H4 (cell line): ENCODE data around the gene EDC3. TPM values are rescaled to one million over a fixed set of nuclear protein-coding genes. Genes with fewer than 3 reads are reported as not detected.
"Not testable (repeated sequence)": the region's sequence is repeated elsewhere in the genome, so short reads cannot be mapped to it uniquely, and the experiment has no call there.

Experiments
- DNase-seq: peaks from one replicate; pipeline ENCODE4 v3.0.0-alpha.2; 2015; ENCODE audit warnings: low spot score
- total RNA-seq: library from RNA; depleted of rRNA; stranded (reverse); fragments of >200 nt; shearing (Covaris generic); gene quantifications from 2 replicates; pipeline ENCODE4 v1.2.3, GENCODE V29; 2014

EDC3 gene
- total RNA-seq, 1 experiment from 2014 or later = 6.1 TPM

DNA sequence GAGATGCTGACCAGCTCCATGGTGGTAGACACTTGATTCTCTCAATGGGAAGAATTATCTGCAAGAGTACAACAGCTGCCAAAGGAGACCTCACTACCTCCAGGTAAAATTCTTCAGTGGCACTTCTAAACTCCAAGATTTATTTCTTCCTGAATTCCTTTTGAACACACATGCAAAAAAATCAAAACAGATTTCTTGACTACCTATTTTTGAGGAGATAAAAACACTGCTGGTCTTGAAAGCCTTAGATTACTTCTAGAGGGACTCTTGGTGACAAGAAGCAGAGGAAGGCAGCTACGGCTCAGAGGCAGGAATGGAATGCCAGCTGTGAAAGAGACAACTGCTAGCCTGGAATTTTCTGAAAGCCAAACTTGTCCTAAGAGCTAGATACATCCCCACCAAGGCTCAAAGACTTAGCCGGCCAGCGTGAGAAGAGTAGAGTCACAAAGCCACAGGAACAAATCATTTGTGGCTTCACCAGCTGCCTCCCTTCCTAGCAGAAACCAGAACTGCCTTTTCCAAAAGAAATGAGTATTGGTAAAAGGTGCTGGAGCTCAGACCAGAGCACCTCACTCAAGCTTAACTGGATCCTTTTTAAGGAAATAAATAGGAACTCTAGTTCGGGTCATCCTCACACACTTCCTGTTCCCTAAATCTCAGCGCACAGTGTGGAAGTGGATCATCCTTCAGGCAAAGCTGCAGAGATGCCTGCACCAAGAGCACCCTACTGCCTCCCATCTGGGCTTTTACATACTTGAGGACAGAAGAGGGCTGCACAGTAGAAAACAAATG, 47.6 kb downstream of the EDC3 start:
- no peak for DNase-seq

DNA sequence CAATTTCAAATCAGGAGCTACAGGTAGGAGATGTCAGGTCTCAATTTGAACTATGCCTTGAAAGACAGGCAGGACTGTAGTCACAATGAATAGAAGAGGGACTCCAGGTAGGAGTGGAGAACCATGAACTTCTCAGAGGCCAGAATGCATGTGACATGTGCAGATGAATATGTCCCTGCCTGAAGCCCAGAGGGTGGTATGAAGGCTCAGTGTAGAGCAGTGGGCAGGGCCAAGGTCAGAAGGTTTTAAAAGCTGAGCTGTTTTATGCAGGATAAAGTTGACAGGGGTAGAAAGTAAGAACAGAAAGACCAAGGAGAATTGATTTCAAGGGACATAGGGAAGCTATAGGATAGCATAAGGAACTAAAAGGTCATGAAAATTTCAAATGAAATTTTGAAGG, 49.3 kb downstream of the EDC3 start:
- DNase-seq = no peak

DNA sequence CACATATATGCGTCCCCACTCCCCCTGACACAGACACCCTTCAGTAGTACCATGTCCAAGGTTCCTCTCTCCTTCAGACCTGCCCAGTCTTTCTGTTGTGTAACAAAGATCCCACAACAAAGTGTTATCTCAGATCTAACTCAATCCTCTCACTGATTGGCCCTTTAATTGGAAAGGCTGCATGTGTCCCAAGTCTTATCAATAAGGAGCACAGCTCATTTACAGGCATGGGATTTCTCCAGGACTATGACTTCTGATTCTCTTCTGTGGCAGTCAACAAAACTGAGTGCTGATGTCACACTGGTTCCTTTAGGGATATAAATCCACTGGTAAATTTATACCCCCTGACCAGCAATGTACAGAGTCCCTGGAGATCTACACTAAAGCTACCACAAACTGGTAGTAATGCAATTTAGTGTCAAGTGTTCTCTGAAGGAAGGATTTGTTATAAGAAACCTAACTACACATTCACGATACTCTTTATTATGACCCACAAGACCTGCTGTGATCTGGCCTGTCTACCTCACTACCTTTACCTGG, 52.1 kb downstream of the EDC3 start:
- DNase-seq = no peak

DNA sequence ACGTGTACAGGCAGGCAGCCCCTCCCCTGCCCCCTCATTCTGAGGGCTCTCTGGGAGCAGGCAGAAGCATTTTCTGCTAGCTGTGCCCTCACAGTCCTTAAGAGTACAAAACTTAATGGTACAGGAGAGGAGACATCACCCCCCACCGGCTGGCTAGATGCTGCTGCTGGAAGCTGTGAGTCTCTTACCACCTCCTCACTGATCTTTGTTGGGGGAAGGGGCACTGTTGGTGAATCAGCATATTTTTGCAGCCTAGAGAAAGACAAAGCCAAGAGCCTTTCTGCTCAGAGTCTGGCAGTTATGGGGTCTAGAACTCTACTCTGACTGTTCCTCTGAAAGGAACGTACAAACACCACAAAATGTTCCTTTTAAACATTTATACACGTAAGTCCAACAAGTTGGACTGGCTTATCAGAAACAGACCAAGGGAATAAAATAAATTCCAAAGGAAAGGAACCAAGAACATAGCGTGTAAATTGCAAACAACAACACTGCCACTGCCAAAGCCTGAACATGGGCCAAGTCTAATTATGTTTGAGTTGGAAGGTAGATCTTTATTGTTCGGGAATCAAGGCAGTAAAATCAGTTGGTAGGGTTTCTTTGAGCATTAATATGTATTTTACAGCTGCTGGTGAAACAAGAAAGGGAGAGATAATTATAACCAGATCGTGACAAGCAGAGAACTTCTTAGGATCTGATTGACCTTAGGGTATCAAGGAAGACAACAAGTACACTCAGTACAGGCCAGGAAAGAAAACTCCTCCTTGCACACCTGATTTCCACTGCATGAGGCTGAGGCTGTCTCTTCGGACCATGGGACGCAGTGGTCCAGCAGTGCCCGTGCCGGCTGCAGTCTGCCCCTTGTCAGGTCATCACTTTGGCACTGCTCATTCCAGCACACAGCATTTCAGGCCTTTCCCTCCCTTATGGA, 52.8 kb downstream of the EDC3 start:
- DNase-seq = no peak

DNA sequence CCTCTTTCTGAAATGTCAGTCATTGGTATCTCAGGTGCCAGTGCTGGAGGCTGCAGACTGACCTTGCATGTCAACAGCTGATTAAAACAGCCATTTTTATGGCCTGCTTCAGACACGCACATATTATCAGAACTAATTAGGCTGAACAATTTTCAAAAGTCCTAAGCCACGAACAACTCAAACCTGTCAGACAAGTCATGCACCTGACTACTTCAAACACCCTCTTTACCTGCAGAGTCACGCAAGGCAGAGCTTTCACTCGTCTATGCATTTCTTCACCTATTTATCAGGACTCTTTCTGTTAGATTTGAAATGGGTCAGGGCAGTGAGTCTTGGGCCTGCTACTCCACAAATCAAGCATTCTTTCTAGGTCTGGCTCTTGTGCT, 53.5 kb downstream of the EDC3 start:
- DNase-seq = no peak

DNA sequence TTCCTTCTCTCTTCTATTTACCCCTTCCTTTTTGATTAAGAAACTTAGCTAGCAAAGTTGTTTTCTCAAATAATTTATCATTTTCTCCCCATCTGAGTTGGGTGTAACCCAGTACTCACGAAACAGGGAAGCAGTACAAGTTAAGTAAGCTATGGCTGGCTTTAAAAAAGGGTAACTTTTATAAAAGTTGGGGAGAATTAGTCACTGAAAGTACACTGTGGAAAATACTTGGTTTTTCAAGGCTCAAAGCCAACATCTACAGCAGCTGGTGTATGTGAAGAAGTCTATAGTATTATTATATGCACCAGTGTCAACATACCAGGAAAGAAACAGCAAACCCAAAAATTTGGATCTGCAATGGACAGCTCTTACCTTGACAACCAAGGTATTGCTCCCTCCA, 54.7 kb downstream of the EDC3 start:
- no peak for DNase-seq

DNA sequence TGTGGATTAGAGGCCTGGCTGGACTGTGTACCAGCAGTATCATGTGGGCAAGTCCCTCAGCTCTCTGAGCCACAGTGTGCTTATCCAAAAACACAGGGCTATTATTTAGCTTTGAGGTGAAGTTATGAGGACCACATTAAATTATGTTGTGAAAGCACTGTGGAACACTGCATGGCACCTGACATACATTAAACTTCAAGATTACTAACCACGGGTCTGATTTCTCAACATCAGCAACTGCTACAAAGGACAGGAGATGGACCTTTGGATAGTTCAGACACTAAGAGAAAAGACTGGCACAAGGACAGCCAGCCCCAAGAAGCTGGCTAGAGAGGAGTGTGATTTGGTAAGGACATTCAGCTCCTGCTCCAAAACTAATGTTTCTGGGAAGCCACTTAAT, 58.8 kb downstream of the EDC3 start:
- no peak for DNase-seq

DNA sequence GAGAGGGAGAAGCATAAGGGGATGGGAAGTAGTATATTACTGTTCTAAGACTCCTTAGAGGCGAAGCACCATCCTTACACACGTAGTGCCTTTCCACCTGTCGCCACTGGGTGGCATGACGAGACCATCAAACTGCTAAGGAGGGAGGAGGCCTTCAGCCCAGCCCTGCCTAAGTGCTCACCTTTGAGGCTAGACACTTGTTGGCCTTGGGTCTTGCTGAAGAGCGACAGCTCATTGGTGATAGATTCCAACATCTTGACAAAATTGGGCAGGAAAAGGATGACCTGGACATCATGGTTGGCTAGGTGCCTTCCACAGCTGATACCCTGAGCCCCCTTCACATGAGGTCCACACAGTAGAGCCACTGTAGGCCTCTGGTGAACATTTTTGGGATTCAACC, 60.6 kb downstream of the EDC3 start:
- peak; percentile 64 for DNase-seq

DNA sequence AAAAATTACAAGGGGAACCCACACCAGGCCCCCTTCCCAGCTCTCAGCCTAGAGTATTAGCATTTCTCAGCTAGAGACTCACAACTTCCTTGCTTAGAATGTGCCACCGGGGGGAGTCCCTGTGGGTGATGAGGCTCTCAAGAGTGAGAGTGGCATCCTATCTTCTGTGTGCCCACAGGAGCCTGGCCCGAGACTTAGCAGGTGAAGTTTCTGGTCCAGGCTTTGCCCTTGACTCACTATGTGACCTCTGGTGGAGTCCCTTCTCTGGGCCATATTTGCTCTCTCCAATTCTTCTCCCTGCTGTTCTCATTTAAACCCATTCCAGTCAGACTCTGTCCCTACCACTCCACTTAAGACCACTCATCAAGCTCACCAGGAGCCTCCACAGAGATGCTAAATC, 62.0 kb downstream of the EDC3 start:
- DNase-seq = no peak

DNA sequence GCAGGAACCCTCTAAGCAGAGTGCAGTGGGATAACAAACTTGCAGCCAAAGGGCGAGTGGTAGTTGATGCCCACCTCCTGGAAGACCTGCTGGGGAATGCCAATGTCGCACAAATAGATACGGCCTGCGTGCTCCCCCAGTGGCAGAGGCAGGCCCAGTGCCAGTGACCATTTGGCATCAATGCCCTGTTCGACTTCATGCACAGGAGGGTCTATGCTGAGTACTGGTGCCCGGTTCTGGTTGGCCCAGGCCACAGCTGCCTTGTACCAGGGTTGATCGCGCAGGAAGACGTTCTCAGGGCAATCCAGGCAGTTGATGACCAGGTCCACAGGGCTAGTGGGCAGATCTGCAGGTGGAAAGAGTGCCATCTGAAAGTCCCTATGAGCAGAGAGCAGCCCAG, 63.2 kb downstream of the EDC3 start:
- no peak for DNase-seq

DNA sequence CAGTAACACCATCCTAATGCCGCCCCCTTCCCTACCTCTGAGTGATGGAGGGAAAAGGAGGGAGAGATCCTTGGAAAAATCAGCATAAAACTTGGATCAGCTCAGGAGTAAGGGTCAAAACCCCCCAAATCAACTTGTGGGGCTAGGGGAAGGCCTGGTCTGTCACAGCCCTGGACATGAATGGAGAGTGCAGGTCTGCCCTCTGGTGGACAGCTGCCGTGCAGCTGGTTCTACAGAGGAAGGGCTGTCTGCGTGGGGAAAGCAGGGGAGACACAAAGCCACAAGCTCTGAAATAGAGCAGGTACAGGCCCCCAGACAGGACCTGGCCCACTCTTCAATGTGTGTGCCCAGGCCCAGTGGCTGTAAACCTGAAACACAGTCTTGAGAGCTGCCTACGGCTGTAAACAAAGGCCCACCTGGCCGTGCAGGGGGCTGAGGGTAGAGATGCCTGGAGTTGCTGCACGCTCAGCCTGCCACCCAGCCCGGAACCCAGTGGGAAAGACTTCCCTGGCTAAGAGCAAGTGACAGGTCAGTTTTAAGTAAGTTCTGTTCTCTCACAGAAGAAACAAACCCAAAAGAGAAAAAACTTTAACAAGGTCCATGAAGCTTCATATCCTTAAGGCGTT, 63.8 kb downstream of the EDC3 start:
- DNase-seq = peak; percentile 35

DNA sequence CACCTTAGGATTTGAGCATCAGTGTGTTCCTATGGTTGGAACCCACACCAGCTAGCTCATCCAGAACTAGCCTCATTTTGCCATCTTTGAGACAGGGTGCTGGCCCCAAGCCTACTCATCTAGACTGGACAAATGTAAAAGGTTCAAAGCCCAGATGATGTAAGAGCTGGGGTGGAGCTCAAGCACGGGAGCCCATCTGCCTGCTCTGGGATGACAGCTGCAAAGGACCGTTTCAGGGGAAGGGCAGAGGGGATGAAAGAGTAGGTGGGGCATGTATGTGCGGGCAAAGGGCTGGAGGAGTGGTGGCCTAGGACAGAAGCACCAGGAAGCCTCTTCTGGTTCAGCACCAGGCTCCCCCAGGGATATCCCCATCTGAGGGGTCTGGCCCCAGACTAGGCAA, 64.4 kb downstream of the EDC3 start:
- no peak for DNase-seq

DNA sequence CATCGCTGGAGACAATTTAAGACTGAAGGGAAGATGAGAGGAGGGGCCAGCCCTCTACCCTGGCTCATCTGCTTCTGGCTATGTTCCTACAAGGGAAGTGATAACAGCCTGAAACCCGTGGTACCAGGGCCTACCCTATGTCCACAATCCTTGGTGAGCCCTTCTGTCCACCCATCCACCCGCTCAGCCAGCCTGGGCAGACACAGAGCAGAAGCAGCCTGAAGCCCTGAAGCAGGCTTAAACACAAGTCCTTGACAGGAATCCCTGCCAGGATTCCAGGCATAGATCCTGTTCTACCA, 64.8 kb downstream of the EDC3 start:
- DNase-seq = no peak

DNA sequence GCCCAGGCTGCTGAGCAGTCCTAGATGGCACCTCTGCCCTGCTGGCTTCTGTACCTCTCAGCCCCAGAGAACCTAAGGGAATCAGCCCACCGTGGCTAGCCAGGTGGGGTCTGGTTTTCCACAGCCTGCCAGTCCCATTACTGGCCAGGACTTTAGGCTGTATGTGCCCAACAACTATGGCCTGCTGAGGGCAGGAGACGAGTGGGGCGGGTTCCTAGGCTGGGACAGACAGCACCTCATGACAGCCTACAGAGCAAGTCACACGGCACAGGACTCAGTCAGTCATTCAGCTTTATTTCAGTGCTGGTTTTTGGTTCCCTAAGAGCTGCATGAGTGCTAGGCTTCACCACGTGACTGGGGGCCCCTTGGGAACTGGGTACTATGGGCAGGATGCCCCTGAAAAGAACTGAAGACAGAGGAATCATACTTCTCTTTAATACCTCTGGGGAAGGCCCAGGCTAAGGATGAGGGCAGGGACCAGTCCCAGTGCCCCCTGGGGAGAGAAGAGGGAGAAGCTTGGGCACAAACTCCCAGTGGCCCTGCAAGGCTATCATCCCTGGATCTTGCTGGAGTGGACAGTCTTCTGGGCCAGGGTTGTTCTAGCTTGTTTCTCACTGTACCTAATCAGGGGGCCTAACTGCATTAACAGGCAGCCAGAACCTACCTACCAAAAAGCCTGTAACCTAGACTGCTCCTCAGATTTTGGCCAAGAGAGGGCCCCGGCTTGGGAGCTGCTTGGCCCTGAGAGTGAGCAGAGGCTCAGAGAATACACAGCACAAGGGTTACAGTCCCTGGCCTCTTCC, 65.3 kb downstream of the EDC3 start:
- DNase-seq = no peak

DNA sequence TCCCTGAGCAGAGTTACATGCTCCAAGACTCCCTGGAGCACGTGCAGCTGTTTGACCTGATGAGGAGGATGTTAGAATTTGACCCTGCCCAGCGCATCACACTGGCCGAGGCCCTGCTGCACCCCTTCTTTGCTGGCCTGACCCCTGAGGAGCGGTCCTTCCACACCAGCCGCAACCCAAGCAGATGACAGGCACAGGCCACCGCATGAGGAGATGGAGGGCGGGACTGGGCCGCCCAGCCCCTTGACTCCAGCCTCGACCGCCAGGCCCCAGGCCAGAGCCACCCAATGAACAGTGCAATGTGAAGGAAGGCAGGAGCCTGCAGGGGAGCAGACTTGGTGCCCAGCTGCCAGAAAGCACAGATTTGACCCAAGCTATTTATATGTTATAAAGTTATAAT, 66.1 kb downstream of the EDC3 start:
- not testable (repeated sequence) for DNase-seq

DNA sequence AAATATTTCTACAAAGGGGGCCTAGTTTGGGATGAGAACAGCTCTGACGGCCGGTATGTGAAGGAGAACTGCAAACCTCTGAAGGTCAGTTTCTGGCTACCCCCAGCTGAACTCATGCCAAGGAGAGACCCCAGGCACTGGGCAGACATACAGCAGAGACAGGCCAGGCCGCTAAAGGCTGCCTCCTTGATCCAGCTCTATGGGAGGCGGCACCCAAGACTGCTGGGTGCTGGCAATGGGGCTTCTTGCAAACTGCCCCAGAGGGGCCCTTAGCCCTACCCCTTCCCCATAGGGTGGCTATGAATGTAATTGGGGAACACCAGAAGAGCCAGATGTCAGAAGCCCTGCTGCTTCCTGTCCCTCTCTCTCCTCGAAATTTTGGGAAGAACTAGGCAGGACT, 66.9 kb downstream of the EDC3 start:
- DNase-seq = no peak

DNA sequence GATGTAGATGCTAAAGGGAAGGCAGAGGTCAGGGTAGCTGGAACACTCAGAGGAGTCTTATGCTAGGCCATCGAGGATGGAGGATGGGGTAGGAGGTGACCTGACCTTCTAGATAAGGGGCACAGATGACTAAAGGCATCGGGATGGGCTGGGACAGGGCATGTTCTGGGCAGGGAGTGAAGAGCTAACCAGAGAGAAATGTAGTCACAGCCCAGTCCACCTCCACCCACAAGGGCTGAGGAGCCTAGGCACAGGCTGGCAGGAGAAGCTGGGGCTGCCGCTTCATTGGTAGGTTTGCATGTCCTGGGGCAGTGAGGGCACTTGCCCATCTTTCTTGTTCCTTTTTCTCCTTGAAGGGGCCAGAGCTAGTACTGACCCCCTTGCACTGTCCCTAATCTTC, 67.6 kb downstream of the EDC3 start:
- no peak for DNase-seq

DNA sequence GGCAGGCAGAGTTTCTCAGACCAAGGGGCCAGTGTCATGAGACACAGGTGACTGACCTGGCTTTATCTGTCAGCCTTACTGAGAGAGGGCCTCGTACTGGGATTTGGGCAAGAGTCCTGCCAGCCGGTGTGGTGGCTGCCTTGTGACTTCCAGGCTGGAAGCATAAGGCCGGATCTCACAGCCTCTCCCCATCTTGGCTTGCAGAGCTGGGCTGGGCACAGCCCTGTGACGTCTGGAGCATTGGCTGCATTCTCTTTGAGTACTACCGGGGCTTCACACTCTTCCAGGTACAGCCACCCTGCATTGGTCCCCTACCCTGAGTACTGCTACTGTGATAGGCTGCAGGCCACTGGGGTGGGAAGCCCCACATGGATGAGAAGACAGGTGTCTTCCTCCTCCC, 68.1 kb downstream of the EDC3 start:
- no peak for DNase-seq

DNA sequence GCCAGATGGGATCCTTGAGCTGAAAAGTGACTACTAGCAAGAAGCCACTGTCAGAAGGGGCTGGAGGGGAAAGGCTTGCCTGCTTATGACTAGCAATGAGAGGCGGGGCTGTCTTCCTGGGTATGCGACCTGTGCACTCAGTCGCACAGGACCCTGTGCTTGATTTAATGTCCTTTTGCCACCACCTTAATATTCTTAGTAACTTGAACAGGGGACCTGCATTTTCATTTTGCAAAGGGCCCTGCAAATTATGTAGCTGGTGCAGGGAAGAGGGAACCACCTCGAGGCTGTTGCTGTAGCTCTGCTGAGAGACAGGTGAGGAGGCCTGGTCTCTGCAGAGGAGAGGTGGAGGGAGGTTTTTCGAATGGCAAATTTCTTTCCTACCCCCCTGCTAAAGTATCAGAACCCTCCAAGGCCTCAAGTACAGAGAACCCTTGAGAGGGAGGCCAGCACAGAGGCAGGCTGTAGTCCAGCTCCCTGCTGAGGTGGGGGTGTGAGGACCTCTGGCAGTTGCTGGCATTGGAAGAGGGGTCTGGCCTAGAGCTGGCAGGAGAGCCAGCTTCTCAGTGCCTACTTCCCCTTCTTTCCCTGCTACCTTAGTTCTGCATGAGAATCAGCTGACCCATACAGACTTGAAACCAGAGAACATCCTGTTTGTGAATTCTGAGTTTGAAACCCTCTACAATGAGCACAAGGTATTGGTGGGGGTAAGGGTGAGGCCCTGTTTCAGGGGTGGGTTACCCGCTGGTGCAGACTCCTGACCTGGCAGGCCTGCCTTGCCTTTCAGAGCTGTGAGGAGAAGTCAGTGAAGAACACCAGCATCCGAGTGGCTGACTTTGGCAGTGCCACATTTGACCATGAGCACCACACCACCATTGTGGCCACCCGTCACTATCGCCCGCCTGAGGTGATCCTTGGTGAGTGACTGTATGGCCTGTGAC, 68.8 kb downstream of the EDC3 start:
- DNase-seq = no peak

DNA sequence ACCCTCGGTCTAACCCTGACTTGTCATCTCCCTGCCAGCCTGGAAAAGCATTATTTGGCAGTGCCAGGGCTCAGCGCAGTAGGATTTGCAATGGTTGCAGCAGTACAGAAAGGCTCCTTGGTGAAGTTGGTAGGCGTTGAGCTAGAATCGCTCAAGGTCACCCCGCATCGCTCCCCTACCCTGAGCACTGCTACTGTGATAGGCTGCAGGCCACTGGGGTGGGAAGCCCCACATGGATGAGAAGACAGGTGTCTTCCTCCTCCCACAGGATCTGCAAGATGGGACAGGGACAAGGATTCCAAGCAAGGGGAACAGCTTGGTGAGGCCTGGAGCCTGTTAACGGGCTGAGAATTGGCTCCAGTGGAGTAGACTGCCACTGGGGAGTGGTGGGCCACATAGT, 69.5 kb downstream of the EDC3 start:
- DNase-seq = no peak

DNA sequence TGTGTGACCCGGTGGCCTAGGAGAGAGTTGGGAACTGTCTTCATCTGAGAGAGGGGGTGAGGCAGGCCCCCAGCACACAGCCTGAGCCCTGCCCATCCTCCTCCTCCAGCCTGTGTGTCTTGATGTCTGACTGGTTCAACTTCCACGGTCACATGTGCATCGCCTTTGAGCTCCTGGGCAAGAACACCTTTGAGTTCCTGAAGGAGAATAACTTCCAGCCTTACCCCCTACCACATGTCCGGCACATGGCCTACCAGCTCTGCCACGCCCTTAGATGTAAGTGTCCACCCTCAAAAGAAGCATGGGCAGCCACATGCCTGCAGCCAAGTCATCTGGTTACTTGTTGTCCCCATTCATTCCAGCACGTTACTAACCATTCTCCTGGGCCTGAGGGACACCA, 70.1 kb downstream of the EDC3 start:
- DNase-seq = no peak
